ENCODE data around the gene PSPH.
A peak's percentile ranks its signal among the peaks of the same experiment; 100 is the strongest.
"Not testable (repeated sequence)": the region's sequence is repeated elsewhere in the genome, so short reads cannot be mapped to it uniquely, and the experiment has no call there.

PSPH gene

DNA sequence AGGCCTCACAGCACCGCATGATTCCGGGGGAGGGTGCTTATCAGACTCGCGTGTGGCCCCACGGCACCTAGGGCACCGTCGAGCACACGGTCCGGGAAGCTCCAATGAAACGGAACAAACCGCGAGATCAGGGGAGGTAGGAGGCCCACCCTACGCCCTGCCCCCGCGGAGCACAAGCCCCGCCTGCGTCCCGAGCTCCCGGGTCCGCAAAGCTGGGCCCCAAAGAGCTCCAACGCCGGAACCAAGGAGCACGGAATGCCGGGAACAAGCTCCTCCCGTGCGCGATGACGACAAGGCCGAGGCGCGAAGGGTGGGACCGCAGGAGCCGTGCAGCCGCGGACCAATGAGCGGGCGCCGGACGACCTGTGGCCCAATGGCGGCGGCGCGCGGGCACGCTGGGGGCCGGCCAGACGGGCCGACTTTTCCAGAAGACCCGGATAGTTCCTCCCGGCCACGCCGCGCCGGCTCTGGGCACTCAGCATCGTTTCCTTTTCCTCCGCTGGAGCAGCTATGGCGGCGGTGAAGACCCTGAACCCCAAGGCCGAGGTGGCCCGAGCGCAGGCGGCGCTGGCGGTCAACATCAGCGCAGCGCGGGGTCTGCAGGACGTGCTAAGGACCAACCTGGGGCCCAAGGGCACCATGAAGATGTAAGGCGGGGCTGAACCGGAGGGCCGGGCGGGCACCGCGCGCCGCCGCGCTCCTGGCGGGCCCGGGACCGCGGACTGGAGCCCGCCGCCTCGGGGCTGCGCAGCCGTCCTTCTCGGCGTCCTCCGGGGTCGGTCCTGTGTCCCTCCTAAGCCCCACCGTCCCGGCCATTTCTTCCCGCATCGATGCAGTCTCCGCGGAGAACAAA is at the start of gene PSPH, which contains the start of gene CCT6A:
PSPH (minus strand) TSS at position 106 of the 853 bp plus-strand sequence. CDS start 30,232 bp downstream, outside the sequence.
CCT6A (plus strand) TSS at position 427 of the 853 bp plus-strand sequence; CDS start at position 511, 84 bp downstream.
- peak; percentile 95 for DNase-seq

DNA sequence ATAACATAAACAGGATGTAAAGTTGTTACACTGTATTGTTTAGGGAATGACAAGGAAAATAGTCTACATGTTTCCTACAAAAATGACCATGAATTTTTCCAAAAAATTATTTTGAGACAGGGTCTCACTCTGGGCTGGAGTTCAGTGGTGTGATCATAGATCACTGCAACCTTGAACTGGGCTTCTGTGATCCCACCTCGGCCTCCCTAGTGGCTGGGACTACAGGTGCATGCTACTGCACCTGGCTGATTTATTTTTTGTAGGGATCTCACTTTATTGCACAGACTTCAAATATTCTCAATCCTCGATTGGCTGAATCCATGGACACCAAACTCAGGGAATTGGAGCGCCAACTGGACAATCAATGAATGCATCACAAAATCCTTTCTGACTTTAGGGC is 48.4 kb upstream of the PSPH start:
- DNase-seq = no peak

DNA sequence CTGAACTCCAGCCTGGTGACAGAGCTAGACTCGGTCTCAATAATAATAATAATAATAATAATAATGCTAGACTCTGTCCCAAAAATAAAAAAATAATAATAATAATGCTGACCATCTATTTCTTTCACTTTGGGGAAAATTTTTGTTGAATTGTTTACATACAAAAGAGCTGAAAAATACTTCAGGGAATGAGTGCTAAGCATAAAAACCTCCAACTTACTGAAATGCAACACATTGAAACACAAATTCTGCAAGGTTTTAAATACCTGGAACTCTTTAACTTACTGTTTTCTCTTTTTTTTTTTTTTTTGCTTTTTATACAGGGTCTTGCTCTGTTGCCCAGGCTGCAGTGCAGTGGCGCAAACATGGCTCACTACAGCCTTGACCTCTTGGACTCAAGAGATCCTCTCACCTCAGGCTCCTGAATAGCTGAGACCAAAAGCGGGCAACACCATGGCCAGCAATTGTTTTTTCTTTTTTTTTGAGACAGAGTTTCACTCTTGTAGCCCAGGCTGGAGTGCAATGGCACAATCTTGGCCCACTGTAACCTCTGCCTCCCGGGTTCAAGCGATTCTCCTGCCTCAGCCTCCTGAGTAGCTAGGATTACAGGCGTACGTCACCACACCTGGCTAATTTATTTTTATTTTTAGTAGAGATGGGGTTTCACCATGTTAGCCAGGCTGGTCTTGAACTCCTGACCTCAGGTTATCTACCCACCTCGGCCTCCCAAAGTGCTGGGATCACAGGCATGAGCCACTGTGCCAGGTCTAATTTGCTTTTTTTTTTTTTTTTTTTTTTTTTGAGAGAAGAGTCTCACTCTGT is 47.2 kb upstream of the PSPH start:
- not testable (repeated sequence) for DNase-seq

- peak; percentile 36 for DNase-seq
Measured at GRCh38 chr7:56097700-56098099, 46.5 kb upstream of the PSPH start.

GRCh38 chr7:56092789-56093531 is 41.7 kb upstream of the PSPH start, which contains the start of gene PHKG1:
PHKG1 (minus strand) TSS chr7:56092952; CDS start chr7:56088941, 4,011 bp downstream.
- DNase-seq = peak; percentile 57

DNA sequence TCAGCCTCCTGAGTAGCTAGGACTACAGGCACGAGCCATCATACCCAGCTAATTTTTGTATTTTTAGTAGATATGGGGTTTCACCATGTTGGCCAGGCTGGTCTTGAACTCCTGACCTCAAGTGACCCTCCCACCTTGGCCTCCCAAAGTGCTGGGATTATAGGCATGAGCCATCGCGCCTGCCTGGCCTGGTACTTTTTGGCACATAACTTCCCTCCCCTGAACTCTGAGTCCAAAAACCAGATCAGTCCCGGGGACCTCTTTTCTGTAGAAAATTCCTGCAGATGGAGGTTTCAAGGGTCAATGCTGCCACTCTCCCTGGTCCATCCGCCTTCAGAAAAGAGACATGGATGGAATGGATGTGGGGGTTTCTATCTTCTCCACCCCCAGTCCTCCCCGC is 41.1 kb upstream of the PSPH start:
- not testable (repeated sequence) for DNase-seq

- DNase-seq = no peak
Measured at GRCh38 chr7:56091591-56091990, 40.3 kb upstream of the PSPH start.

DNA sequence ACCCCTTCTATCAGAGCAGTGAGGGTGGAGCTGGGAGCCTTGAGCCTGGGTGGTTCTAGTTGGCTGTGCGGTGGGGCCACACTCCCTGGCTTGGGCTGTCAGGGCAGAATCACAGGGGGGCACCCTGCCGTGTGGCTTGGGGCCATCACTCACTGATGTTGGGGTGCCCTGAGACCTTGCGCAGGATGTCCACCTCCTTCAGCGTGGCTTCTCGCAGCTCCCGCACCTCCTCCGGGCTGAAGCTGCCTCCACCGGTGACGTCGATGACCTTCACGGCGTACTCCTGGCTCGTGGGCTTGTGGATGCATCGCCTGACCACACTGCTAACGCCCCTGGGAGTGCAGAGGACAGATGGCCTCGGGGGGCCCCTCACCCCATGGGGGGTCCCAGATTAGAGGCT is 36.2 kb upstream of the PSPH start:
- no peak for DNase-seq

DNA sequence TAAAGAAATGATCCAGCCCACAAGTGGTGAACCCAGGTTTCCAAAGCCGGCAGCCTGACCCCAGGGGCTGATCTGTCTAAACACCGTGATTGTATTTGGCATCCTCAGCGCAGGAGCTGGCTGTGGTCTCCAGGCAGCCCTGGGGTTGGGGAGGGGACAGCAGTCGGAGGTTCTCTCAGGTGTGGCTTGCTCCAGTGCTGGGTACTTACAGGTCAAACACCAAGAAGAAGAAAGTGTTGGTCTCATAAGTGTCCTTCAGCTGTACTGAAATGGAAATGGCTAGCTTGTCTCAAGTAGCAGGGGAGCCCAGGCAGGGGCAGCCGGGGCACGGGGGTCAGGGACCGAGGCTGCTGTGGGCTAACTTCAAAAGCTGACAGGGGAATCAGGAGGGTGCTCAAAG is 35.5 kb upstream of the PSPH start:
- DNase-seq = no peak

DNA sequence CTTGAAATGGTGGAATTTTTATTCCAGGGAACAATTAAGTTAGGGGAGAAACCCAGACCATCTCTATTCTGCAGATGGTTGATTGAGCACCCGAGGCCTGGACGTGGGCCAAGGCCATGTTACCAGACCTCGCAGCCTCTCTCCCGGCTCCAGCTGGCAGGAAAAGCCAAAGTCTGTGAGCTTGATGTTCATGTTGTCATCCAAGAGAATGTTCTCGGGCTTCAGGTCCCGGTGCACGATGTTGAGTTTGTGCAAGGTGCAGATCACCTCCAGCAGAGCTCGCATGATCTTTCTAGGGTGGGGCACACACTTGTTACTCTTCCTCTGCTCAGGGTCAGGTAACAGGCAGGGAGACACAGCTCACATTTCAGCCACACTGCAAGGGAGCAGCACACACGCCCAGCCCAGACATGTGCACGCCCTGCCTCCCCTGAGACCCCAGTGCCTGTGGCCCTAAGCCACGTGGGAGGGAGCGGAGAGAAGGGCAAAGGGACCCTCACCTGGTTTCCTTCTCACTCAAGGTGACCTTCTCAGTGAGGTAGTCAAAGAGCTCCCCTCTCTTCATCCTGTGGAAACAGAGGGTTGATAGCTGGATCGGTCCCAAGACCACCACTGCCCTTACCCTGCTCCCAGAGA is 32.0 kb upstream of the PSPH start:
- no peak for DNase-seq

DNA sequence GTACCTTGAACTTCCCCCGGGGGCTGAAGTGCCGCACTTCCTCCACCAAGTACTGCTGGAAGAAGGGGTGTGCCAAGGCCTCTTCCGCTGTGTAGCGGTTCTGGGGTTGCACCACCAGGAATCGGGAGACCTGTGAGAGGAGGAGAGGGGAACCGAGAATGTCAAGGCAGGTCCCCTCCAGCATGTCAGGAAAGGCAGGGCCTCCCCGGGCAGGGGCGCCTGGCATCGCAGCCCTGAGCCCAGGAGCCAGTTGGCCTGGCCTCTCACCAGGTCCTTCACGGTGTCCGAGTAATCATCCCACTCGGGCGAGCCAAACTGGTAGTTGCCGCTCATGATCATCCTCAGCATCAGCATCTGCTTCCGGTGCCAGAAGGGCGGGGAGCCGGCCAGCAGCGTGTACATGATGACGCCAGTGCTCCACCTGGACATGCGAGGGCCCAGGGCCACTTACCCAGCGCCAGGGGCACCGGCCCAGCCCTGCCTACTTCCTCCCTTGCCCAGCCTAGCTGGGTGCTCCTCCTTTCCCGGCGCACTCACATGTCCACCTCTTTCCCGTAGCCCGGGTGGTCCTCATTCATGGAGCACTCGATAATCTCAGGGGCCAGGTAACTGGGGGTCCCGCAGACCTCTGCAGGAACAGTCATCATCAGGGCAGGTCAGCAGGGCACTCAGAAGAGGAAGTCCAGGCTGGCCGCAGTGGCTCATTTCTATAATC is 30.5 kb upstream of the PSPH start:
- DNase-seq = no peak

DNA sequence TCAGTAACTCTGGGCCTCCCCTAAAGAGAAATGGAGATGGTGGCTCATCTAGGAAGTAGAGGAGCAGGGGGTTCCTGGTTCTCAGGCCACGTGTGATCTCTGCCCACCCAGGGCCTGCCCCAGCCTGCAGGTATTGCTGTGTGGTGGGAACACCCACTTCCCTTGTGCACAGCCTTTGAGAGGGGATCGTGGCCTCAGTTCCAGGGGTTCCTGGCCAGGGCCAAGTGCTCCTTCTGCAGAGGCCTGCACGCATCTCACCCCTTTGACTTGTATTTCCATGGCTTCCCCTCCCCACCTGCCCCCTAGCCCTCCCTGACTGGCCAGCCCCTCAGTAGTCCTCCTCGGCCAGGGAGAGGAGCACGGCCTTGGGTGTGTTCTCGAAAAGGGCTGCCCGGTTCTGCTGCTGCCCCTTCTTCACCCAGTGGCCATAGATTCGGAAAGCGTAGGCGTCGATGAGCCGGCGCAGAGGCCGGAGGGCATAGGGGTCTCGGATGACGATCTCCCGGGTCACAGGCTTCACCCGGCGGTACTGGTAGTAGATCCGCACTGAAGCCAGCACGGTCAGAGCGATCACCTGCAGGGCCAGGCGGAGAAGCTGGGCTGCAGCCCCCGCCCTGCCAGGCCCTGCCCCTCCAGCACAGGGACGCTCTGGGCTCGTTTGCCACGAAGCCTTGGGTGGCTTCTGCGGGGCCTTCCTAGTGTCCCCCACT is 29.6 kb upstream of the PSPH start:
- not testable (repeated sequence) for DNase-seq

GRCh38 chr7:56079450-56080185 is 28.4 kb upstream of the PSPH start:
- peak; percentile 20 for DNase-seq

DNA sequence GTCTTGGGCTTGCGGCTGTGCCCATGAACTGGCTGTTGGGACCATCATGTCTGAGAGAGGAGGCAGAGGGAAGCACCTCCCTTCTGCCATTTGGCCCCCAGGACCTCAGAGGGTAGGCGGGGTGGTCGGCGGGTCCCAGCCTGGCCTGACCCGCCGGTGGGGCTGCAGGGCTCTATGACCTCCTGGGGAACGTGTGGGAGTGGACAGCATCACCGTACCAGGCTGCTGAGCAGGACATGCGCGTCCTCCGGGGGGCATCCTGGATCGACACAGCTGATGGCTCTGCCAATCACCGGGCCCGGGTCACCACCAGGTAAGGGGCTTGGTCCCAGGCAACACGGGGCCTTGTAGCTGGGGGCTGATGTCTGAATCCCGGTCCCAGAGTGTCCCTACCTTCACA is 27.0 kb upstream of the PSPH start:
- DNase-seq = no peak

DNA sequence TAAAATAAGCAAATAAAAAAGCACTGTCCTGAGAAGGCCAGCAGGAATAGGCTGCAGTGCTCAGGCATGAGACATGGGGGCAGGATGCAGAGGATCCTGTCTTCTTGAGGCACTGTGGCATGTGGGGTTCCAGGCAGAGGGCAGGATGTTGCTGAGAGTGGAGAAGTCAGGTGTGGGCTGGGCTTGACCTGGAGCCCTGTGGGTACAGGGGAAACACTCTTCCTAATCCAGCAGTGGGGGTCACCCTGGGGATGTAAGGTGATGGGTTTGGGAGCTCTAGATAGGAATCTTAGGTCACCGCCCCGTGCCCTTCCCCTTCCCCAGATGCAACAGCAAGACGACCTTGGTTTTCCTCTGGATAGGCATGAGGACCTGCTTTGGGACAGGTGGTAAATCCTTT is 26.4 kb upstream of the PSPH start:
- DNase-seq = no peak

- peak; percentile 59 for DNase-seq
Measured at GRCh38 chr7:56074371-56074791, 23.1 kb upstream of the PSPH start.

- DNase-seq = not testable (repeated sequence)
Measured at GRCh38 chr7:56066376-56066775, 15.1 kb upstream of the PSPH start.

DNA sequence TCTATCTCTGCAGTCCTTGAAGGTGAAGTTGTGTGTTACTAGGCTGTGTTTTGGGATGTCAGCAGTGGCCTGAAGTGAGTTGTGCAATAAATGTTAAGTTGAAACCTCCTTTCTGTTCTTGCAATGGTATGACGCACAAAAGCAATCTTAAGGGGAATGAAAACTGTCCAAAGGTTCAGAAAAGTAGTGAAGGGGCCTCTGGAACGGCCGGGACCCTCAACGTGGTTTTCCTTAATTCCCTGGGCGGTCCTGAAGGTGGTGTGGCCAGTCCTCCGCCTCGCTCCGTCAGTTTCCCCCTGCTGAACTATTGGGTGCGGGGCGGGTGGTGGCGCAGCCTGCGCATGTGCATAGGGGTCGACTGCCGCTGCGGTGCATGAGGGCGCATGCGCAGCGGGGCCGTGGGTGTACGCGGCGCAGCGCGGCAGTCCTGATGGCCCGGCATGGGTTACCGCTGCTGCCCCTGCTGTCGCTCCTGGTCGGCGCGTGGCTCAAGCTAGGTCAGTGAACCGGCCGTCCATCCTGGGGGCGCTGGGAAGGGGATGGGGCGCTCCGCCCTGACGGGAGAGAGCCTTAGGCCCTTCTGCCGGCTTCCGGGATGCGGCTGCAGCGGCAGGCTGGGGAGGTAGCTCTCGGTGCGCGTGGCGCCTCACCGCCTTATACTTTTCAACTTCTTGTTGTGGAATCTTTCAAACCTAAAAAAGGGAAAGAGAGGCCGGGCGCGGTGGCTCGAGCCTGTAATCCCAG is 12.8 kb upstream of the PSPH start, which contains the start of gene SUMF2:
SUMF2 (plus strand) TSS at position 405 of the 744 bp plus-strand sequence; CDS start at position 431, 26 bp downstream.
- peak; percentile 57 for DNase-seq

DNA sequence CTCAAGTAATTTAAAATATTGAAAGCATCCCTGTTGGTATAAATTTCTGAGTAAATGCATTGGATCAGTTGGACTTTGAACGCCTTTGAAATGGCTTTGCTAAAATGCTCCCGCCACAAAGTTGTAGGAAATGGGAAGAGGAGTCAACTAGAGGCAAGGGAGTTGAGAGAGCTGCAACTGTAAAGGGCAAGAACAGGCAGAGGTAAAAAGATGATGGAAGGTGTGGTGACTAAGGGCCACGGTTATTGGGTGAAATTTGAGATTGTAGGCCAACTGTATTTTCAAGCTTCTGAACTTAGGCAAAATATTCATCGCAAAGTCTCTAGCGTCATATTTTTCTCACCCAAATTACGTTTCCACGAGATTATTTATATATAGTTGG is 12.2 kb upstream of the PSPH start:
- no peak for DNase-seq

Measured in amniotic stem cell (primary cell).